HFFc6 (cell line): ENCODE data around the gene CYP24A1. TPM values are rescaled to one million over a fixed set of nuclear protein-coding genes. Genes with fewer than 3 reads are reported as not detected.
"Not testable (repeated sequence)": the region's sequence is repeated elsewhere in the genome, so short reads cannot be mapped to it uniquely, and the experiment has no call there.

Source experiments
- DNase-seq: peaks from one replicate; pipeline ENCODE4 v3.0.0-alpha.2; 2018
- H3K27ac Mint-ChIP-seq: 2 replicates; pipeline ENCODE4 v1.8.0; 2020; ENCODE audit warnings: mild to moderate bottlenecking, mixed read lengths
- H3K27me3 Mint-ChIP-seq: 2 replicates; pipeline ENCODE4 v1.8.0; 2021; ENCODE audit warnings: mild to moderate bottlenecking, moderate library complexity, mixed read lengths; ENCODE audit not compliant: insufficient read depth
- H3K36me3 Mint-ChIP-seq: 2 replicates; pipeline ENCODE4 v1.8.0; 2021; ENCODE audit warnings: low read depth, mixed read lengths
- H3K4me1 Mint-ChIP-seq: 2 replicates; pipeline ENCODE4 v1.8.0; 2020; ENCODE audit warnings: low read depth, mixed read lengths
- H3K4me3 Mint-ChIP-seq: 2 replicates; pipeline ENCODE4 v1.8.0; 2020; ENCODE audit warnings: mild to moderate bottlenecking, moderate library complexity, mixed read lengths
- H3K9me3 Mint-ChIP-seq: 2 replicates; pipeline ENCODE4 v1.8.0; 2020; ENCODE audit warnings: mild to moderate bottlenecking, mixed read lengths
- CTCF ChIP-seq: fragments of 200-600 bp; sonication (generic); IDR thresholded peaks from 2 replicates; pipeline ENCODE4 v1.5.0; 2021; ENCODE audit warnings: antibody characterized with exemption, mild to moderate bottlenecking
- total RNA-seq, 6 experiments: library from RNA; stranded (reverse); fragmentation: NEBNext Ultra II Directional; extraction: Animal tissue kit (Norgen Biotek cat#: 25700); gene quantifications; 2 replicates in 1 of 6; 3 replicates in 5 of 6; pipeline ENCODE4 v1.2.3, GENCODE V29; 2021

CYP24A1 gene
- total RNA-seq, 6 experiments from 2014 or later = 0.11 to 1.1 (median 0.37) TPM; not detected in 2

- Mint-ChIP-seq H3K4me3 (no peak overlapping the region), H3K27me3 (no peaks in the 10 kb centered on the region)
- DNase-seq = peak; percentile 89
Measured at GRCh38 chr20:54134445-54135220, 39.2 kb downstream of the CYP24A1 start.

GRCh38 chr20:54133434-54134427 is 40.1 kb downstream of the CYP24A1 start:
- no peak for TF ChIP-seq CTCF

More at GRCh38 chr20:54134445-54135220, 39.2 kb downstream of the CYP24A1 start:
- no peaks in the 10 kb centered on the region for H3K9me3 Mint-ChIP-seq
- 0 out of 2 replicates have a peak, but pooled peaks cover 4% of the 10 kb centered on the region for H3K36me3 Mint-ChIP-seq
- H3K27ac Mint-ChIP-seq = no peak overlapping the region
- TF ChIP-seq CTCF = no peak
- H3K4me1 Mint-ChIP-seq = peaks cover 15% of the 10 kb centered on the region; the same call in 1 of the 2 replicates

DNA sequence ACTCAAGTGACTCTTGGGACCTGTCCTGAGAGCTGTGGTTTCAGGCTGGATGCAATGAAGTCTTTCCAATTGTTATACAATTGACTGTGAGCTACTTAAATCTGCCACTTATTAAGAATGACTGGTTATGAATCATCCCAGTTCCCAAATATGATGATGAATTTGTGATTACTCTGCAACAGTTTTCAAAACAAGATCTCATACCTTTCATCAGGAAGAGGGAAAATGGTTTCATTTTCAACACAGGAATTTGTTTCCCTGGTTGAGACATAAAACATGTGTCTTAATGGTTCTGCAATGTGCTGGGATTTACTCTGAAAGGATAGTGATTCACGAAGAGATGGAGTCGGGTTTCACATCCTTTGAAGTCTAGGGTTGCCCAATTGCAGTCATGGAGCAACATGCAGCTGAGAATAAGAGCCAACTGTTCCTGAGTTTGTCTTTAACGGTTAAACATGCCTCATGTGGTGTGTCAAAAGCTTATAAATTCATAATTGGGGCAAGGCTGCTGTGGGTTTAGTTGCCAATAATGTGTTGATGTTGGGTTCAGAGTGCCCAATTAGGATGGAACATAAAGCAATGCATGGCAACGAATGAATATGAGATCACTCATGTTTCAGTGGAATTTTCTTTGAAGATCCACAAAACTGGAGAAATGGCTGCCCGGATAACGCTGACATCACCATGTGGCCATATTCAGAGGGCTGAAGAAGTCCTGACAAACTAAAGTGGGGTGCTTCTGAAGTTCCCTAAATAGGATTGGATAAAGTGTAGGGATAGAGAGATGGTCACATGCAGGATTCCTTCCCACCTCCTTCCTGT is 41.0 kb downstream of the CYP24A1 start:
- H3K27me3 Mint-ChIP-seq = no peaks in the 10 kb centered on the region
- no peaks in the 10 kb centered on the region for H3K9me3 Mint-ChIP-seq
- H3K27ac Mint-ChIP-seq = no peak overlapping the region
- no peak for TF ChIP-seq CTCF
- H3K36me3 Mint-ChIP-seq = 0 out of 2 replicates have a peak, but pooled peaks cover 8% of the 10 kb centered on the region
- DNase-seq = peak; percentile 98
- no peak overlapping the region for H3K4me3 Mint-ChIP-seq
- peaks cover 9% of the 10 kb centered on the region for H3K4me1 Mint-ChIP-seq

More at GRCh38 chr20:54133434-54134427, 40.1 kb downstream of the CYP24A1 start:
- no peak overlapping the region for H3K4me3 Mint-ChIP-seq
- no peak for DNase-seq
- no peaks in the 10 kb centered on the region for H3K9me3 Mint-ChIP-seq
- no peaks in the 10 kb centered on the region for H3K27me3 Mint-ChIP-seq
- no peak overlapping the region for H3K27ac Mint-ChIP-seq
- H3K4me1 Mint-ChIP-seq = peaks cover 6% of the 10 kb centered on the region; the same call in 1 of the 2 replicates
- 0 out of 2 replicates have a peak, but pooled peaks cover 8% of the 10 kb centered on the region for H3K36me3 Mint-ChIP-seq

GRCh38 chr20:54131675-54132611 is 41.8 kb downstream of the CYP24A1 start:
- peaks cover 15% of the 10 kb centered on the region for H3K4me1 Mint-ChIP-seq
- no peak for DNase-seq
- 0 out of 2 replicates have a peak, but pooled peaks cover 8% of the 10 kb centered on the region for H3K36me3 Mint-ChIP-seq
- no peak overlapping the region for H3K27ac Mint-ChIP-seq
- no peak for TF ChIP-seq CTCF
- no peaks in the 10 kb centered on the region for H3K27me3 Mint-ChIP-seq
- H3K4me3 Mint-ChIP-seq = 0 out of 2 replicates have a peak overlapping the region, but pooled peaks have one; percentile 3
- no peaks in the 10 kb centered on the region for H3K9me3 Mint-ChIP-seq

- not testable (repeated sequence) for H3K9me3 Mint-ChIP-seq
- peaks cover 18% of the 10 kb centered on the region for H3K4me1 Mint-ChIP-seq
Measured at GRCh38 chr20:54131125-54131524, 42.7 kb downstream of the CYP24A1 start.

More at GRCh38 chr20:54131125-54131524, 42.7 kb downstream of the CYP24A1 start:
- not testable (repeated sequence) for H3K27ac Mint-ChIP-seq, H3K36me3 Mint-ChIP-seq, H3K4me3 Mint-ChIP-seq, H3K27me3 Mint-ChIP-seq, DNase-seq
